Fibroblast of skin of scalp (primary cell): ENCODE data around the gene RMND1. TPM values are rescaled to one million over a fixed set of nuclear protein-coding genes. Genes with fewer than 3 reads are reported as not detected.
"Not testable (repeated sequence)": the region's sequence is repeated elsewhere in the genome, so short reads cannot be mapped to it uniquely, and the experiment has no call there.

ENCODE experiments used
- DNase-seq: peaks from one replicate; pipeline ENCODE4 v3.0.0-alpha.2; 2013
- polyA plus RNA-seq, 2 experiments: library from polyadenylated mRNA; unstranded; fragments of 120-200 nt; gene quantifications; one replicate each; pipeline ENCODE4 v1.2.1, GENCODE V29; 2013; ENCODE audit not compliant: insufficient read length in 2 of 2

Gene RMND1
- polyA plus RNA-seq (2013, experiment 1 of 2; ENCODE audit: insufficient read length), result 20.0 TPM
- 19.3 TPM for polyA plus RNA-seq (2013, experiment 2 of 2; ENCODE audit: insufficient read length)

- peak; percentile 100 for DNase-seq
These were observed at the start of gene RMND1 for GRCh38 chr6:151451950-151452749. RMND1 (minus strand) TSS chr6:151452126; CDS start chr6:151445811, 6,315 bp downstream.

- DNase-seq, result no peak
These were observed 47.6 kb upstream of the RMND1 start for GRCh38 chr6:151499551-151499950.

- no peak for DNase-seq
These were observed 46.4 kb upstream of the RMND1 start for GRCh38 chr6:151498327-151498726.

- no peak for DNase-seq
These were observed 46.0 kb upstream of the RMND1 start for GRCh38 chr6:151497905-151498304.

GRCh38 chr6:151495380-151495779, 43.5 kb upstream of the RMND1 start:
- no peak for DNase-seq

GRCh38 chr6:151494936-151495320, 43.0 kb upstream of the RMND1 start:
- DNase-seq, result peak; percentile 70

GRCh38 chr6:151494235-151494935, 42.5 kb upstream of the RMND1 start:
- DNase-seq, result peak; percentile 43

- peak; percentile 19 for DNase-seq
These were observed 41.9 kb upstream of the RMND1 start, which contains the start of gene CCDC170 for GRCh38 chr6:151493804-151494234. CCDC170 (plus strand) TSS chr6:151494017; CDS start chr6:151494129, 112 bp downstream.

- DNase-seq, result no peak
These were observed 41.4 kb upstream of the RMND1 start for GRCh38 chr6:151493161-151493803.

GRCh38 chr6:151490996-151491395, 39.1 kb upstream of the RMND1 start:
- no peak for DNase-seq

- DNase-seq, result no peak
These were observed 36.3 kb upstream of the RMND1 start for GRCh38 chr6:151488226-151488625.

- DNase-seq, result no peak
These were observed 32.1 kb upstream of the RMND1 start for GRCh38 chr6:151483994-151484393.

GRCh38 chr6:151482290-151482689, 30.4 kb upstream of the RMND1 start:
- peak; percentile 56 for DNase-seq

- no peak for DNase-seq
These were observed 29.9 kb upstream of the RMND1 start for GRCh38 chr6:151481786-151482185.

GRCh38 chr6:151478670-151479069, 26.7 kb upstream of the RMND1 start:
- no peak for DNase-seq

GRCh38 chr6:151477726-151478125, 25.8 kb upstream of the RMND1 start:
- DNase-seq, result no peak

- peak; percentile 53 for DNase-seq
These were observed 24.0 kb upstream of the RMND1 start for GRCh38 chr6:151475653-151476523.

- DNase-seq, result no peak
These were observed 12.8 kb upstream of the RMND1 start for GRCh38 chr6:151464702-151465101.

- DNase-seq, result no peak
These were observed 9.7 kb upstream of the RMND1 start for GRCh38 chr6:151461673-151462072.

GRCh38 chr6:151455751-151456398, 3.9 kb upstream of the RMND1 start:
- not testable (repeated sequence) for DNase-seq

- DNase-seq, result peak; percentile 25
These were observed 963 bp upstream of the RMND1 start for GRCh38 chr6:151452750-151453427.
